ENCODE data around the gene PDCD1.

The PDCD1 gene

DNA sequence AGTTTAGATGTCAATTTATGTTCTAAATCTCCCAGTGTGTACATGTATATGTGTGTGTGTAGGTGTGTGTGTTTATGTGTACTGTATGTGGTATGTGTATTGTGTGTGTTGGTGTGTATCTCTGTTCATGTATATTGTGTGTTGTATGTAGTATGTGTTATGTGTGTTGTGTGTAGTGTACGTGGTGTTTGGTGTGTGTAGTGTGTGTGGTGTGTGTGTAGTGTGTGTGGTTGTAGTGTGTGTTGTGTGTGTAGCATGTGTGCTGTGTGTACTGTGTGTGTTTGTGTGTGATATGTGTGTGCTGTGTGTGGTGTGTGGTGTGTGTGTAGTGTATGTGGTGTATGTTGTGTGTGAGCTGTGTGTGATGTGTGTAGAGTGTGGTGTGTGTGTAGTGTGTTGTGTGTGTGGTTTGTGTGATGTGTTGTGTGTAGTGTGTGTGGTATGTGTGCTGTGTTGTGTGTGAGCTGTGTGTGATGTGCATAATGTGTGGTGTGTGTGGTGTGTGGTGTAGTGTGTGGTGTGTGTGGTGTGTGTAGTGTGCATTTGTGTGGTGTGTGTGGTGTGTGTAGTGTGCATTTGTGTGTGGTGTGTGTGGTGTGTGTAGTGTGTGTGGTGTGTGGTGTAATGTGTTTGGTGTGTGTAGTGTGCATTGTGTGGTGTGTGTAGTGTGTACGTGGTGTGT, 5.6 kb upstream of the PDCD1 start:
- no peak for DNase-seq

DNA sequence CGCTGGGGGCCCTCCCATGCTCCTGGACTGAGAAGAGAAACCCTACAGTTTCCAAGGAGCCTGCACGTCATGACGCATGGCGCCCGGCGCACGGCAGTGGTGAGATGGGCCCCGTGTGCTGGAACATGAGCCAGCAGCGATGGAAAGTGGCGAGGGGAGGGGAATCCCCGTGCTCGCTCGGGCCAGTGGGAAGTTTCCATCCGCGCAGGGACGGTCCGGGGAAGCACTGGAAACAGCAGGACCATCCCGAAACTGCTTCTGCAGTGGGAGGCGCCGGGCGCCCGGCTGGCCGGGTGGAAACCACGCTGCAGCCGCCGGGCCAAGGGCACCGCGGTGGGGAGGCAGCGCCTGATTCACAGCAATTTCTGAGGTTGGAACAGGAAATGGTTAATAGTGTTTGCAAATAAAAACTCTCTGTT, 4.9 kb upstream of the PDCD1 start:
- DNase-seq: peak; percentile 59

DNA sequence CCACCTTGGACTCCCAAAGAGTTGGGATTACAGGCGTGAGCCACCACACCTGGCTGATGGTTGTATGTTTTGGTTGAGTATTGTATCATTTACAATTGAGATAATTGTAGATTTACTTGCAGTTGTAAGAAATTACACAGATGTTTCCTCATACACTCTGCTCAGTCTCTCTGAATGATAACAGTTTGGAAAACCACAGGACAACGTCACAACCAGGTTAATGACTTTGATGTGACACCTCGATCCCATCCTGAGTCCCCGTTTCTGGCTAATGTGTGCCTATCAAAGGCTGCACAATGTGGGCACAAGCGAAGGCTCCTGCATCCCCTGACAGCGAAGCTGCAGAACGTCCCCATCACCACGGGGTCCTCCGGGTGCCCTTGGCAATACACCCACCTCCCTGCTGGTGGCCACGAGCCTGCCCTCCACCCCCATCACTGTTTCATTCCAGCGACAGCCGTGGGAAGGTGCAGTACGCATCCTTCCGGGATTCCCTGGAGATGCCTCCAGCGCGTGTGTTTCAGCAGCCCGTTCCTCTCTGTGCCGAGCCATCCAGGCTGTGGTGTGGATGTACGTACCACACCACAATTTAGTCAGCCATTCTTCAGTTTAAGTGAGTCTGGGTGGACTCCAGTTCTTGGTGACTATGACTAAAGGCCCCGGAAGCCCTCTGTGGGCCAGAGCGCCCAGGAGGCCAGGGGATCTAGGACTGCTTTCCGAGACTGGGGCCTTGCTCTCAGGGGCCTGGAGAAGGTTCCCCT, 4.3 kb upstream of the PDCD1 start:
- DNase-seq: no peak

DNA sequence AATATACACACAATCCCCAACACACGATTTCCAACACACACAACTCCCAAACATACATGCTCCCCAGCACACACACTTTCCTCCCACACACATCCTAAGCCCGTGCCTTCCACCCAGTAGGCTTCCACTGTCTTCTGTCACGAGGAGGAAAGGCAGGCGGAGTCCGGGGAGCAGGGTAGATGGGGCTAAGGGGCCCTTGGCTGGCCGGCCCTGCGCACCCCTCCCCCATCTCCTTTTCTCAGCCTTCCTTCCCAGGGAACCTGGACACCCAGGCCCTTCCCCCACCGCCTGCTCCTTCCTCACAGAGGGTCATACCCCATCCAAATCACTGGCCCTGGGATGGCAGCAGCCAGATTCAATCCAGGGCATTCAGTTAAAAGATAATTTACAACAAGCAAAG, 3.4 kb upstream of the PDCD1 start:
- DNase-seq: no peak

DNA sequence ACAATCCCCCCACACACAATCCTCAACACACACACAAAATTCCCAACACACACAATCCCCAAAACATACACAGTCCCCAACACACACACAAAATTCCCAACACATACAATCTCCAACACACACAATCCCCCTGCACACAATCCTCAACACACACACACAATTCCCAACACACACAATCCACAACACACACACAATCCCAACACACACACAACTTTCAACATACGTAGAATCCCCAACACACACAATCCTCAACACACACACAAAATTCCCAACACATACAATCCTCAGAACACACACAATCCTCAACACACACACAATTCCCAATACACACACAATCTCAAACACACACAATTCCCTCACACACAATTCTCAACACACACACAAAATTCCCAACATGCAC, 2.6 kb upstream of the PDCD1 start:
- DNase-seq: no peak

DNA sequence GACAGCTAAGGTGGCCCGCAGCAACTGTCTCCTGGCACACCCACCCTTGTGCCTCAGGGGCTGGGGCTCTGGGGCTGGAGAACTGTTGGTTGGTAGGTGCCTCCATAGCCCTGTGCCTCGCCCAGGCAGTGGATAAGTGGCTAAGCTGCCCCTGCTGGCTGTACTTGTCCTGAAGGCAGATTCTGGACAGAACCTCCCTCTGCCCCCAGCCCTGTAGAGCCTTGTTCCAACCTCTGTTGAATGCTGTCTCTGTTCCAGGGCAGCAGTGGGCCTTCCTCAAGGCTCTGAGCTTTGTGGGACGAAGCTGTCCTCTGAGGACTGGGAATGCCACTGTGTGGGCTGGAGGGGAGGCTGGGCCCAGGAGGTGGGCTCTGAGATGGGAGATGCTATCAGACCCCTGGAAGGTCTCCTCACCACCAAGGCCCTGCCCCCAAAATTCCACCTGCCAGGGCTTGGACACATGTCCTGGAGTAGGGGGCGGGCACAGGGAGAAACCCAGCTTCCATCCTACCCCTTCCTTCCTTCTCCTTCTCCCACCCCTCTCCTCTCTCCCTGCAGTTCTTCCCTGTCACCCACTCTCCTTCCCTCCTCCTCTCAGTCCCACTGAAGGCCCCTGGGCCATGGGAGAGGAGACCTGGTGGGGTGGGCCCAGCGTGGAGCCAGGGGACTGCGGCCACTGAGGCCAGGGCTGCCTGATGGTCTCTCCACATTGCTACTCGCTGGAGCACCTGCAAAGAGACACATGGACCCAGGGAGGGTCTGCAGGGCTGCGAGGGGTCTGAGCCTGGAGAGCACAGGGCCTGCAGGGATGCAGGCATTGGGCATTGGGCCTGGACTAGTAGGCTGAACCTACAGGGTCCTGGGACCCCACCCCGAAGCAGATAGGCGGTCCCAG, 1.7 kb upstream of the PDCD1 start:
- DNase-seq: no peak

DNA sequence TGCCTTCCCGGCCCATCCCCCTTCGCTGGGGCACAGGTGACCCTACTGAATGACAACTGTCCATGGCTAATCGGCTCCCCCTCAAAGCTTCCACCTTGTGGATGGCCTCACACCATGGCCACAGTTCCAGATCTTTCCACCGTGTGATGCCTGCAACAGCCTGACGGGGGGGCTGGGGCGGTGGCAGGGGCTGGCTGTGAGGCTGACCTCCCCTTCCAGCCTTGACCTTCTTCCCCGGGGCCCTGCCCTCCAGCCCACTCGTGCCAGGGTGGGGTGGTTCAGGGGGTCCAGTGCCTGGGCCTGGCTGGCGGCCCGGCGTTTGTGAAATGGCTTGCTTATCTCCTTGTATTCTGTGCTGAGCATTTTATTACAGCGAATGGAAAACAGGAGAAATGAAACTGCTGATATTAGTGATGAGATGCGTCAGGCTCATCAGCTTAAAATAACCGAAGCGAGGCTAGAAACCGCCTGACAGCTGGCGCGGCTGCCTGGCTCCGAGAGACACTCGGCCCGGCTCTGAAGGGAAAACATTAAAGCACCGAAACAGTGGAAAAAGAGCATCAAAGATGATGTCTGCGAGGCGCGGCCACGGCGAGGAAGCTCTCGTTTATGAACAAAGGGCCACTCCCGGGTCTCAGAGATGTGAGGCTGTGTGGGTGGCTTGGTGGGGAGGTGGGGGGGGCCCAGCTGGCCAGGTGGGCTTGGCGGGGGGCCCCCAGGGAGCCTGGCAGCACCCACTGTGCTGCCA, 916 bp upstream of the PDCD1 start:
- peak; percentile 73 for DNase-seq

DNA sequence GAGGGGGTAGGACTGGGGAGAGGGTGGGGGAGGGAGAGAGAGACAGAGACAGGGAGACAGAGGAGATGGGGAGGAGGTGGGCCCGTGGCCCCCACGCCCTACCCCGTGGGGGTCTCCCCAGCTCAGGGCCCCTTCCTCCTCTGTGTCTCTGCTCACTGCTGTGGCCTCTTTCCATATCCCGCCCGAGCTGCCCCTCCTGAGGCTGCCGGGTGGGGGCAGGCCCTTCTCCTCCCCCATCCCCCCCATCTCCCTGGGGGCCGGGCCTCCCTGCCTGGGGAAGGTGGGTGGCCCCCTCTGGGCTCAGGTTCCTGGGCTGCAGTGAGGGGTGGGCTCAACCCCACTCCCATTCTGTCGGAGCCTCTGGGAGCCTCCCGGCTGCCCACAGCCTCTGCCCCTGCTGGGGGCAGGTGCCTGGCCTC, 332 bp upstream of the PDCD1 start:
- no peak for DNase-seq

DNA sequence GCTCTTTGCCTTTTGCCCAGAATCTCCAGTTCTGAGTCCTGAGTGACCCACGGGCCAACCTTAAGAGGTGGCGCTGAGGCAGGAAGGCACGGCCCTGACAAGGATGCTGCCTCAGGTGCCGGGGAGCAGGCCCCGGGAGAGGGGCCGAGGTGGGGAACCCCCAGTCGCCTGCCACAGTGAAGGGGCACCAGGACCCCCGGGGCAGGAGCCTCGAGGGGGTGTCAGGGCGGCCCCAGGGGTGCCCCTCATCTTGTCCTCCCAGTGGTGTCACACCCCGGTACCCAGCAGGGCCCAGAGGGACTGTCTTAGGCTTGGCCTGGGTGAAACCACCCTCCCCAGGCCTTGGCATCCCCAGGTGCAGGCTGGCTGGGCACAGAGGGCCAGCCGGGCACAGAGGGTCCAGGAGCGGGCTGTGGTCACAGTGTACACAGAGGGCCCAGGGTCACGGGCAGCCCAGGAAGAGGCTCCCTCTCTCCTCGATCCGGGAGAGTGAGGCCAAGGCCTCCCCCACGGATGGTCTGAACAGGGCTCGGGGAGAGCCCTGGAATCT, 1.0 kb downstream of the PDCD1 start:
- no peak for DNase-seq

DNA sequence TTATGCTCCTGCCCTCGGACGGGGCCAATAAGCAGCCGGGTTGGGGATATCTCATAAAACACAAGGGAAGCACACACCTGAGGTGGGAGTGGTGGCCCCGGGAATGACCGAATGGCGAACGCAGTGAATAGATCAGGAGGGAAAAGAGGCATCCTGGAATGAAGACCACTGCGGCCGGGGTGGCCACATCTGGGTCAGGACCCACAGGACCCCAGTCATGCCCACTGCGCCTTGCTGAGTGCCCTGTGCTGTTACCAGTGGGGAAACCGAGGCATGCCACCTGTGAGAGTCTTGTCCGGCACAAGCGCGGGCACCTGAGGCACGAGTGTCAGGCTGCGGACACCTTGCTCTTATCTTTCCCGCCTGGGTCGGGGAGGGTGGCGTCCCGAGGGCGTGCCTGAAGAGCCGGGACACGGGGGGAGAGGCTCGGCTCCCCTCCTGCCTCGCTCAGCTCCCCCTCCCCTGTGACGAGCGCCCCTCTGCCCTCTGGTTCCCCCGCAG, 1.6 kb downstream of the PDCD1 start:
- DNase-seq: no peak

DNA sequence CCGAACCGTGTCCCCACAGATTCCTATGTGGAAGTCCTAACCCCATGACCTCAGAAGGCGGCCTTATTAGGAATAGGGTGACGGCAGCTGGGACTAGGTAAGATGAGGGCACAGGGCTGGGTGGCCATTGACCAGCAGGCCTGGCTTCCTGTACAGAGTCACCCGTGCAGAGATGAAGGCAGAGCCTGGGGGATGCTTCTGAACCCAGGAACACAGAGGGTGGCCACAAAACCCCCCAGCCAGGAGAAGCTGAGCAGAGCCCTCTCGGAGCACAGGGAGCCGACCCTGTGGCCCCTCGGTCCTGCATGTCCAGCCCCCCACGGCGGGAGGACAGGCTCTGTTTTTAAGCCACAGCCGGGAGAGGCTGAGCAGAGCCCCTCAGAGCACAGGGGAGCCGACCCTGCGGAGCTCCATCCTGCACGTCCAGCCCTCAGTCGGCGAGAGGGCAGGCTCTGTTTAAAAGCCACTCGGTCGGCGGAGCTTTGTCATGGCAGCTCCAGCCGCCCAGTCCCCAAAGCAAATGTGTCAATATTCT, 2.7 kb downstream of the PDCD1 start:
- no peak for DNase-seq

DNA sequence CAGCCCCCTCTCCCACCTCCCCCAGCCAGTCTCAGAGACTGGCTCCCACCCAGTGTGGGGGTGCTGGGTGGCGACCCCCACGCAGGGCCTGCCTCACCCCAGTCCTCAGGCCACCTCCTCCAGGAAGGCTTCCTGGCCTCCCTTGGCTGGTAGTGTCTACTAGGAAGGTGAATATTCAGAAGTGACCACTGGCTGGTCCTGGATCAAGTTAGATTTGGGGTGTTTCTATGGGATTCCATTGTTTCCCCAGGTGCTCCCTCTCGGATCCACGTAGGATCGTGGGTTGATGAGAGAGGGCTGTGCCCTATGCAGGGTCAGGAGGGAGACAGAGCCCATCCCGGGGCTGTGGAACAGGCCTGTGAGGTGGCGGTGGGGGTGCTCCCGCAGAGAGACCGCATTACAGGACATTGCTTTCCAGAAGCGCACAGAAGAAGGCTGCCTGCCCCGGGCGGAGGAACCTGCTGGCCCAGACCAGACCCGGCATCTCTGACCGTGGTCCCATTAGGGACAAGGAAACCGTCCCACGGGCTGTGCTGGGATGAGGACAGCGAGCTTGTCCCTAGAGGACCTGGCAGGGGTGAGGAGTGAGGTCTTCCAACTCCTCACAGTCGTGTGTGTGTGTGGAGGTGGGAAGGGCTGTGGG, 3.3 kb downstream of the PDCD1 start:
- no peak for DNase-seq

DNA sequence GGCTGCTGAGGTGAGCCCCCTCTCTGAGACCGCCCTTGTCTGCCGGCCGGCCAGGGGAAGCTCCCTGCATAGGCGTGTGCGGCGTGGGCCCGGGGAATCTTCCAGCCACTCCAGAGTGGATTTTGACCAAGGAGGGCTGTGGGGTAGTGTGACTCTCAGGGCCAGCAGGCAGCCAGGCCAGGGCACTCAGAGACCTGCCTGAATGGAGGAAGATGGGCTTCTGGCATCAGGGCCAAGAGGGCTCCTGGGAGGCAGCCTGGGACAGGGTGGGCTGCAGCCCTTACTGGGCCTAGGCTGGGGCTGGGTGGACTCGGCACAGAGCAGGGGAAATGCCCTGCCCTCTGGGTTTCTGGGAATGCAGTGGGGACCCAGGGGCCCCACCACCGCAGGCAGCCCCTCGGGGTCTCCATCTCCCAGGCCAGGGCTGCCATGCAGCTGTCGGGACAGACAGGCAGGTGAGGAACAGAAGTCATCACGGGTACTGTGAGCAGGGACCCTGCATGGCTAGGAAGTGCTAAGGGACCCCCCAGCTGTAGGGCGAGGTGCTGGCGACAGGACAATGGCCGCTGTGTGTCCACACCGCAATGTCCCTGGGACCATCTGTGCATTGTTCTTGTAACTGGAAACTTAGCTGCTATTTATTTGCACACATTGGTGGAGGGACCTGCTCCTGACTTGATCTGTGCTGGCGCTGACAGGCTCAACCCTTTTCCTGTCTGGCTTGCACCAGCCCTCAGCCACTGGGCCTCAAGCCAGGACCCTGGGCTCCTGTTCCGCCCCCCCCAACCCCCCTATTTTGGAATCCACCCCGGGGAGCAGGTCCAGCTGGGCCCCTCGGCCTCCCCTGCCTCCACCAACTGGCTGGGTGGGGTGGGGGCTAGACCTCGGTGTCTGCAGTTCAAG, 4.1 kb downstream of the PDCD1 start:
- DNase-seq: no peak

DNA sequence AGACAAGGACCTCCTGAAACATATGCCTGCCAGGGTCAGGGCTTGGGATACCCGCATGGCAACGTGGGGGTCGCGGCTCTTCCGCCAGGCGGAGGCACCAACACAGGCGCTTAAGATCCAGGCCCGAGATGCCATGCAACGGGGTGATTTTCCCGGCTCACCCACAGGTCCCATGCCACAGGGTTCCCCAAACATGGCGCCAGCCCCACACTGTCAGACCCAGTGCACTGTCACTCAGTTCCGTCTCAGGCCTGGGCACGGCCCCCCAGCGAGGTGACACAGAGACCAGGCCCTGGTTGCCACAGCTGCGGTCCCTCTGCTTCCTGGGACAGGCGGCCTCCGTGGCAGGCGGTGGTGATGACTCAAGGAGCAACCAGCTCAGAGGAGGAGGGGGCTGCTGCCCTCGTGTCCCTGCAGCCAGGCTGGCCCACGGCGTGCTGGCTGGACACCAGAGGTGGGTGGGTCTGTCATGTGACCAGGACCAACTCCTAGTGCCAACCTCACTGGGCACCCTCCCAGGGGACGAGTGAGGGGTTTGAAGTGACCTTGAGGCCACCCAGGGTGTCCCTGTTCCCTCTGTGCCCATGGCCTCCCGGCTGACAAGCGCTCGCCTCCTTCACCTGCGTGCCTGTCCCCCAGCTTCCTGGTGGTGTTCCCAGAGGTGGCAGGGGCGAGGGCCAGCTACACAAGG, 4.9 kb downstream of the PDCD1 start:
- DNase-seq: no peak

DNA sequence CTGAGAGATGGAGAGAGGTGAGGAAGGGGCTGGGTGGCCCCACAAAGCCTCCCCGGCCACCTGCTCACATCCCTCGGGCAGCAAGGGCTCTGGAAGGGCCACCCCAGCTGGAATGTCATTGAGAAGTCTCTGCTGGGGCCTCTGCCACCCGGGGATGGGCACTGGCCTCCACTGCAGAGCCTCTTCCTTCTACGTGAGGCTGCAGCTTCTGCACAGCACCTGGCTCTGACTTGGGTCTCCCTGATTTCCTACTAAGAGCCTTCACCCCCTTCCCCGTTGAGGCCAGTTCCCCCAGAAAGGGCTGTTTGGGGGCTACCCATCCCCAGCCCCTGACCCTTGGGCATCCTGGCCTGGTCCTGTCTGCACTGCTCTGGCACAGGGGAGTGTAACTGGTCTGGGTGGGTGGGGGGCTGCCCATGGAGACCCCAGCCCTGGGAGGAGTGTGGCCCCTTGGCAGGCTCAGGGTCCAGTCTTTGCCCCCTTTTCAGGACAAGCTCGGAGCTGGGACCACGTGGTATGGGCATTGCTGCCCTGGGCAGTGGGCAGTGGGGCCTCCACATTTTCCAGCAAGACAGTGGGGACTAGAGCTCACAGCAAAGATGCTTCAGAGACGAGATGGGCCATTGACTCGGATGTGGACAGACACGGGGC, 5.6 kb downstream of the PDCD1 start:
- no peak for DNase-seq

DNA sequence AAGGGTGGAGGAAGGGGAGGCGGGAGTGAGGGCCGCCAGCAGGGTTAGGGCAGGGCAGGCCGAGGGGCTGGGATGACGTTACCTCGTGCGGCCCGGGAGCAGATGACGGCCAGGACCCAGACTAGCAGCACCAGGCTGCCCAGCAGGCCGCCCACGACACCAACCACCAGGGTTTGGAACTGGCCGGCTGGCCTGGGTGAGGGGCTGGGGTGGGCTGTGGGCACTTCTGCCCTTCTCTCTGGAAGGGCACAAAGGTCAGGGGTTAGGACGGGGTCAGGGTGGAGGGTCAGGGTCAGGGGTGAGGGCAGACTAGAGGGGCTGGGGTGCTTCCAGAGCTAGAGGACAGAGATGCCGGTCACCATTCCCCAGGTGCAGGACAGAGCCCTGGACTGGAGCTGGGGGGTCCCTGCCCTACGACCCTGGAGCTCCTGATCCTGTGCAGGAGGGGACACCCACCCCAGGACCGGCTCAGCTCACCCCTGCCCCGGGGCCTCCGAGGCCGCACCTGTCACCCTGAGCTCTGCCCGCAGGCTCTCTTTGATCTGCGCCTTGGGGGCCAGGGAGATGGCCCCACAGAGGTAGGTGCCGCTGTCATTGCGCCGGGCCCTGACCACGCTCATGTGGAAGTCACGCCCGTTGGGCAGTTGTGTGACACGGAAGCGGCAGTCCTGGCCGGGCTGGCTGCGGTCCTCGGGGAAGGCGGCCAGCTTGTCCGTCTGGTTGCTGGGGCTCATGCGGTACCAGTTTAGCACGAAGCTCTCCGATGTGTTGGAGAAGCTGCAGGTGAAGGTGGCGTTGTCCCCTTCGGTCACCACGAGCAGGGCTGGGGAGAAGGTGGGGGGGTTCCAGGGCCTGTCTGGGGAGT, 6.3 kb downstream of the PDCD1 start:
- DNase-seq: no peak

DNA sequence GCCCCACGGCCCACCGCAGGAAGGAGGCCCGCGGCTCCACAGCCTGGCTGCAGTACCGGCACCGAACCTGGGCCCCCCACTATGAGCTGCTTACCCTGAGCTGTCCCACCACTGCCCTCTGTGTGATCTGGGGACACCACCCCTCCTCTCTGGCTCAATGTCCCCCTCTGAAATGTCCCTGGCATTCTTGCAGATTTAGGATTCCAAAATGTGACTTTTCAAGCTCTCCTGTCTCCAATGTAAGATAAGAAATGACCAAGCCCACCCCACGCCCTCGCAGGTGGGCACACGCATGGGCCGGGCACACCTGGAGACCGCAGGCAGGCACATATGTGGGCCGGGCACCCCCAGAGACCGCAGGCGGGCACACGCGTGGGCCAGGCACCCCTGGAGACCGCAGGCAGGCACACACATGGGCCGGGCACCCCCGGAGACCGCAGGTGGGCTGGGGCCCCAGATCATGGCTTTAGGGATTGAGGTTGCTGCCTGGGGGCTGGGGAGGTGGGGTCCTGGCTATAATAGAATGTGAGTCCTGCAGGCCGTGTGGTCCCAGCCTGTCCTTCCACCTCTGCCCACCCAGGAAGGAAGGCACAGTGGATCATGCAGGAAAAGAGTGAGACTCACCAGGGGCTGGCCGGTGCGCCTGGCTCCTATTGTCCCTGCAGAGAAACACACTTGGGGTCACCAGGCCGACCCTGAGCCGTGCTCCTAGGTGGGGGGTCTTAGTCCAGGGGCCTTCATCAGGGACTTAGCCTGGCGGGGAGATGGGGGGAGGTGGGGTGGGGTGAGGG, 7.2 kb downstream of the PDCD1 start:
- no peak for DNase-seq
